Muscle of back (tissue), 13 donors: ENCODE results near the gene STARD13. TPM values are rescaled to one million over a fixed set of nuclear protein-coding genes. Genes with fewer than 3 reads are reported as not detected.
A peak's percentile ranks its signal among the peaks of the same experiment; 100 is the strongest.

Experiments used
- DNase-seq, 3 donors: peaks; one replicate each; pipeline versions ENCODE4 v3.0.0 to v3.0.0-alpha.2; 2013
- long read RNA-seq, 9 donors: transcript quantifications; one replicate each; lab custom pipeline, GENCODE V29; 2026
- polyA plus RNA-seq, 10 donors: library from polyadenylated mRNA; unstranded; fragments of 120-200 nt; gene quantifications; one replicate each; pipeline ENCODE4 v1.2.1, GENCODE V29; 2013; ENCODE audit not compliant: insufficient read length in 10 of 10

Gene STARD13
- polyA plus RNA-seq: 10 to 100 TPM; 17.3 to 27.5 (median 21.8) TPM
- long read RNA-seq, donor 1, full-length matches to known transcripts: 4 of 4 reads
- long read RNA-seq, donor 1, partial matches to known transcripts: 0 of 4 reads
- long read RNA-seq, donor 1, other reads (novel, unspliced or antisense): 0 of 4 reads
- long read RNA-seq, donor 2, full-length matches to known transcripts: 3 of 3 reads
- long read RNA-seq, donor 2, partial matches to known transcripts: 0 of 3 reads
- long read RNA-seq, donor 2, other reads (novel, unspliced or antisense): 0 of 3 reads
- long read RNA-seq, donor 3: 0 reads
- long read RNA-seq, donor 4: 0 reads
- long read RNA-seq, donor 5: 0 reads
- long read RNA-seq, donor 6, full-length matches to known transcripts: 2 of 2 reads
- long read RNA-seq, donor 6, partial matches to known transcripts: 0 of 2 reads
- long read RNA-seq, donor 6, other reads (novel, unspliced or antisense): 0 of 2 reads
- long read RNA-seq, donor 7, full-length matches to known transcripts: 2 of 2 reads
- long read RNA-seq, donor 7, partial matches to known transcripts: 0 of 2 reads
- long read RNA-seq, donor 7, other reads (novel, unspliced or antisense): 0 of 2 reads
- long read RNA-seq, donor 8: 0 reads
- long read RNA-seq, donor 9: 0 reads

- DNase-seq: peak; percentile 95 to 99 (median 98)
These were observed at the start of gene STARD13 for GRCh38 chr13:33285420-33286124. STARD13 (minus strand) TSS chr13:33285755; CDS start chr13:33285638, 117 bp downstream.

GRCh38 chr13:33334831-33335230 lies 49.3 kb upstream of the STARD13 start:
- DNase-seq: no peak

GRCh38 chr13:33331962-33332361 lies 46.4 kb upstream of the STARD13 start:
- no peak for DNase-seq

GRCh38 chr13:33330483-33330882 lies 44.9 kb upstream of the STARD13 start:
- no peak for DNase-seq

GRCh38 chr13:33328701-33329100 lies 43.1 kb upstream of the STARD13 start:
- DNase-seq: peak in 1 of 3 donors; percentile 43

- no peak for DNase-seq
These were observed 41.2 kb upstream of the STARD13 start for GRCh38 chr13:33326723-33327122.

- no peak for DNase-seq
These were observed 40.7 kb upstream of the STARD13 start for GRCh38 chr13:33326246-33326645.

GRCh38 chr13:33323801-33324510 lies 38.4 kb upstream of the STARD13 start:
- peak; percentile 52 to 79 (median 63) for DNase-seq

GRCh38 chr13:33322965-33323668 lies 37.6 kb upstream of the STARD13 start:
- no peak for DNase-seq

- DNase-seq: peak; percentile 47 to 82 (median 61)
These were observed 36.9 kb upstream of the STARD13 start for GRCh38 chr13:33322543-33322809.

GRCh38 chr13:33321686-33322542 lies 36.4 kb upstream of the STARD13 start:
- DNase-seq: peak in 1 of 3 donors; percentile 29

- no peak for DNase-seq
These were observed 34.3 kb upstream of the STARD13 start for GRCh38 chr13:33319859-33320258.

GRCh38 chr13:33318744-33319143 lies 33.2 kb upstream of the STARD13 start:
- no peak for DNase-seq

GRCh38 chr13:33318037-33318436 lies 32.5 kb upstream of the STARD13 start:
- DNase-seq: no peak

- no peak for DNase-seq
These were observed 31.3 kb upstream of the STARD13 start for GRCh38 chr13:33316890-33317289.

GRCh38 chr13:33313504-33313903 lies 27.9 kb upstream of the STARD13 start:
- no peak for DNase-seq

GRCh38 chr13:33312861-33313212 lies 27.3 kb upstream of the STARD13 start:
- DNase-seq: no peak

GRCh38 chr13:33312150-33312860 lies 26.8 kb upstream of the STARD13 start:
- DNase-seq: no peak

GRCh38 chr13:33311040-33311439 lies 25.5 kb upstream of the STARD13 start:
- no peak for DNase-seq
